ENCODE measurements around the gene NTN1.

The NTN1 gene

DNA sequence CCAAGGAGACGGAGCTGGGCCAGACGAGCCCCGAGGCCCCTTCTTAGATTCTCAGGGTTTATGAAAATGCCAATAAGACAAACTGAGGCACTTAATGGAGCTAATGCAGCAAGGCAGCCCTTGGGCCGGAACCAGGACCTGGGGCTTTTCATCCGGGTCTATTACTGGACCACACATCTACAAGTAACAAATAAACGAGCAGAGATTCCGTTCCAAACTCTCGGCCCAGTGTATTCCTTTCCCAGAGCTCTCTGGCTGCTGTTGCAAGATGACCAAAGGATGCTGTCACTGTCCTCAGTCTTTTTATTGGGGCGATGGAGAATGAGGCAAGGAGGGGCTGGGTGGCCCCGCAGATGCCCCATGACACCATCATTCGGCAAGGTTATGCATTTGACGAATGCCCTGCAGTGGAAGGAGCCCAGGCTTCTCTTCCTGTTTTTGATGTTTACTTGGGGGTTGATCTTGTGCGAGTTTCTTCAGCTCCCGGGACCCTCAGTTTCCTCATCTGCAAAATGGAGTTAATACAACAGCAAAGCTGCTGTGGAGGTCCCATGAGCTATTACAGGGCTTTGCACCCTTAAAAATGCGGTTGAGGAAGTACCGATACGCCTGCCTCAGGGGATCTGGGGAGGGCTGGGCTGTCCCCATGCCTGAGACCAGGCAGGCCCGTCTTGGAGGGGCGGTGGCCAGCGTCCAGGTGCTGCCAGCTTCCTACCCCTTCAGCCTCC is 1.1 kb upstream of the NTN1 start:
- no peak for TF ChIP-seq POLR2A (IDR thresholded peaks at IDR 0.05; ENCODE audit: low read depth, low read length)
- DNase-seq (ENCODE audit: insufficient read length, low spot score) (no peak), FAIRE-seq (no peak)

GRCh38 chr17:9020824-9021157 is 519 bp upstream of the NTN1 start:
- FAIRE-seq (no peak), DNase-seq (ENCODE audit: insufficient read length, low spot score) (no peak)
- TF ChIP-seq POLR2A (IDR thresholded peaks at IDR 0.05; ENCODE audit: low read depth, low read length) = no peak

- TF ChIP-seq POLR2A (IDR thresholded peaks at IDR 0.05; ENCODE audit: low read depth, low read length) = no peak
- DNase-seq (ENCODE audit: insufficient read length, low spot score) (no peak), FAIRE-seq (no peak)
These were observed 772 bp downstream of the NTN1 start for GRCh38 chr17:9021992-9022572.

DNA sequence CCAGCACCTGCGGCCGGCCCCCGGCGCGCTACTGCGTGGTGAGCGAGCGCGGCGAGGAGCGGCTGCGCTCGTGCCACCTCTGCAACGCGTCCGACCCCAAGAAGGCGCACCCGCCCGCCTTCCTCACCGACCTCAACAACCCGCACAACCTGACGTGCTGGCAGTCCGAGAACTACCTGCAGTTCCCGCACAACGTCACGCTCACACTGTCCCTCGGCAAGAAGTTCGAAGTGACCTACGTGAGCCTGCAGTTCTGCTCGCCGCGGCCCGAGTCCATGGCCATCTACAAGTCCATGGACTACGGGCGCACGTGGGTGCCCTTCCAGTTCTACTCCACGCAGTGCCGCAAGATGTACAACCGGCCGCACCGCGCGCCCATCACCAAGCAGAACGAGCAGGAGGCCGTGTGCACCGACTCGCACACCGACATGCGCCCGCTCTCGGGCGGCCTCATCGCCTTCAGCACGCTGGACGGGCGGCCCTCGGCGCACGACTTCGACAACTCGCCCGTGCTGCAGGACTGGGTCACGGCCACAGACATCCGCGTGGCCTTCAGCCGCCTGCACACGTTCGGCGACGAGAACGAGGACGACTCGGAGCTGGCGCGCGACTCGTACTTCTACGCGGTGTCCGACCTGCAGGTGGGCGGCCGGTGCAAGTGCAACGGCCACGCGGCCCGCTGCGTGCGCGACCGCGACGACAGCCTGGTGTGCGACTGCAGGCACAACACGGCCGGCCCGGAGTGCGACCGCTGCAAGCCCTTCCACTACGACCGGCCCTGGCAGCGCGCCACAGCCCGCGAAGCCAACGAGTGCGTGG is 1.5 kb downstream of the NTN1 start:
- FAIRE-seq (no peak), DNase-seq (ENCODE audit: insufficient read length, low spot score) (no peak)
- no peak for TF ChIP-seq POLR2A (IDR thresholded peaks at IDR 0.05; ENCODE audit: low read depth, low read length)

GRCh38 chr17:9023392-9024218 is 2.3 kb downstream of the NTN1 start:
- TF ChIP-seq POLR2A (IDR thresholded peaks at IDR 0.05; ENCODE audit: low read depth, low read length) = no peak
- FAIRE-seq = no peak

DNA sequence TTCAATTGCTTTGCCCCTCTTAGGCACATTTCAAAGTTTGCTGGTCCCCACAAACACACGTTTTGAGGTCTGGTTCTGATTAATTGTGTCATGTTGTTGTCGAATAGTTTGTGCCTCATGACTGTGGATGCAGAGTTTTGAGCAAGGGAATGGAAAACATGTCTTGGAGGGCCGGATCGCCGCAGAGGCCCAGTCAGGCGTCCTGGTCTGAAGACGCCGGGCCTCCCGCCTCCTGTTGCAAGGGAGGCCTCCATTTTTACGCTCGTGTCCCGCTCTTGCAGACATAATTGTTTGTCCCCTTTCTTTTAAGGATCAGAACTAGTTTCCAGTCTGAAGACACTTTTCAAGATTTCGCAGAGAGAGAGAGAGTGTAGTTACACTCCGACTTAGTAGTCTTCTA is 3.2 kb downstream of the NTN1 start:
- no peak for DNase-seq (ENCODE audit: insufficient read length, low spot score)
- no peak for FAIRE-seq
- no peak for TF ChIP-seq POLR2A (IDR thresholded peaks at IDR 0.05; ENCODE audit: low read depth, low read length)

More at GRCh38 chr17:9023392-9024218, 2.3 kb downstream of the NTN1 start:
- DNase-seq (ENCODE audit: insufficient read length, low spot score) = no peak

DNA sequence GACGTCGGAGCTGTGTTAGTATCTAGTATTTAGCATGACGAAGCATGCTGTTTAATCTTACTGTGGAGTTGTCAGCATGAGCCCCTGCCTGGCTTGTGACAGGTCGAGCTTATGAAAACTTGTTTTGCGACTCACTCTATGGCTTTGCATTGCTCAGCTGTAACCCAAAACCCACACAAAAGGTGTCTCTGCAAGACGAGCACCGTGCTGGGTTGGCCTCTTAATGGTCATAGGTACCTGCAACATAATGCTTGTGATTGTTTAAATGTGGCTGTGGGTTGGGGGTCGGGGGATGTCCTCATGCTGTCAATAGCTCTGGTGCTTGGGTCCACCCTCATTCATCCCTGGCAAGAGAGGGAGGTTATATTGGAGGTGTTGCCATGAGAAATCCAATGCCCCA is 5.4 kb downstream of the NTN1 start:
- TF ChIP-seq POLR2A (IDR thresholded peaks at IDR 0.05; ENCODE audit: low read depth, low read length) = no peak
- no peak for DNase-seq (ENCODE audit: insufficient read length, low spot score)
- FAIRE-seq = no peak

- no peak for TF ChIP-seq POLR2A (IDR thresholded peaks at IDR 0.05; ENCODE audit: low read depth, low read length)
- FAIRE-seq = no peak
- no peak for DNase-seq (ENCODE audit: insufficient read length, low spot score)
These were observed 7.1 kb downstream of the NTN1 start for GRCh38 chr17:9028202-9028987.

DNA sequence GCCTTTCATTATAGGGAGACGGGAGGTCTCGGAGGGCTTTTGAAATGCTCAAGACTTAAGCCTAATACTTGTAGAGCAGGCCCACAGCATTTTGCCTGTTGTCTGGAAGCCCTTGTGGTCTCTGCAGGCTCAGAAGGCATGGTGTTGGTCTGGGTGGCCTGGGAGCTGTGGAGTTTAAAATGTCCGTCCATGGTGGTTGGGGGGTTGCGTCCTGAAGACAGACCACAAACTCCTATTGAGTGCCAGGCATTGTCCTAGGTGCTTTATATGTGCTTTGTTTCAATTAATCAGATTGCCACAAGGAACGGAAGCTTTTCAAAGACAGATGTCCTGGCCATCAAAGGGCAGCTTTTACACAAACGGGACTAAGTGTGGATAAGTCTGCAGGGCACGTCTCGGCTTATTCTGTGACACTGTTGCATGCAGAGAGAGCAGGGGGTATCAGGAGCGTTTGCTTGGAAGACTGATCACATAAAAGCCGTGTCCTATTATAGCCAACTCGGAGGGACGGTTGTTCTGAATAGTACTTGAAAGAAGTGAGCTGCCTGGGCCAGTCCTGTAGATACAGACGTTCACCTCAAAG is 7.8 kb downstream of the NTN1 start:
- no peak for TF ChIP-seq POLR2A (IDR thresholded peaks at IDR 0.05; ENCODE audit: low read depth, low read length)
- FAIRE-seq (no peak), DNase-seq (ENCODE audit: insufficient read length, low spot score) (no peak)

- no peak for TF ChIP-seq POLR2A (IDR thresholded peaks at IDR 0.05; ENCODE audit: low read depth, low read length)
- no peak for DNase-seq (ENCODE audit: insufficient read length, low spot score)
- no peak for FAIRE-seq
These were observed 10.8 kb downstream of the NTN1 start for GRCh38 chr17:9032151-9032550.

- DNase-seq (ENCODE audit: insufficient read length, low spot score) (no peak), FAIRE-seq (no peak)
- TF ChIP-seq POLR2A (IDR thresholded peaks at IDR 0.05; ENCODE audit: low read depth, low read length) = no peak
These were observed 11.3 kb downstream of the NTN1 start for GRCh38 chr17:9032583-9032982.

- no peak for TF ChIP-seq POLR2A (IDR thresholded peaks at IDR 0.05; ENCODE audit: low read depth, low read length)
- no peak for FAIRE-seq
- no peak for DNase-seq (ENCODE audit: insufficient read length, low spot score)
These were observed 13.9 kb downstream of the NTN1 start for GRCh38 chr17:9035249-9035648.

DNA sequence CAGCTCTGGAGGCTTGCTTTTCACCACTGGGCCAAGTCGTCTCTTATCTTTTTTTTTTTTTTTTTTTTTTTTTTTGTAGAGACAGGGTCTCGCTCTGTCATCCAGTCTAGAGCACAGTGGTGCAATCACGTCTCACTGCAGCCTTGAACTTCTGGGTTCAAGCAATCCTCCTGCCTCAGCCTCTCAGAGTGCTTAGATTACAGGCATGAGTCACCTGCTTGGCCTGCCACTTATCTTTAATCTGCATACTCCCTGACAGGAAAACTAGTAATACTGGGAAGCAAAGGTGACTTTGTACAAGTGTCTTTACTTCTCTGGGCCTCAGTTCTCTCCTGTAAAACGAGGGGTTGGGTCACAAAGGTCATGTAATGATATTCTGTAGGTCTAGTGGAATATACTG is 15.0 kb downstream of the NTN1 start:
- no peak for FAIRE-seq

More for the DNA sequence above, 15.0 kb downstream of the NTN1 start:
- TF ChIP-seq POLR2A (IDR thresholded peaks at IDR 0.05; ENCODE audit: low read depth, low read length) = no peak
- DNase-seq (ENCODE audit: insufficient read length, low spot score) = no peak
